Neural progenitor cell (in vitro differentiated cells): ENCODE measurements around the gene LTB. TPM values are rescaled to one million over a fixed set of nuclear protein-coding genes. Genes with fewer than 3 reads are reported as not detected.

Source experiments
- DNase-seq: peaks from one replicate; pipeline ENCODE4 v3.0.0-alpha.2; 2016; ENCODE audit warnings: low spot score
- H2AFZ ChIP-seq: fragments of 200-600 bp; sonication (generic); replicated peaks from 2 replicates; pipeline ENCODE4 v1.6.1; 2016; ENCODE audit warnings: antibody characterized with exemption
- H3F3A ChIP-seq: fragments of 200-600 bp; sonication (generic); 2 replicates; pipeline ENCODE4 v1.6.1; 2016; ENCODE audit warnings: antibody characterized with exemption, low read depth
- H3K27ac ChIP-seq: fragments of 200-600 bp; sonication (generic); 2 replicates; pipeline ENCODE4 v1.5.1; 2016; ENCODE audit warnings: mild to moderate bottlenecking
- H3K27me3 ChIP-seq: fragments of 200-600 bp; sonication (generic); 2 replicates; pipeline ENCODE4 v1.6.1; 2016; ENCODE audit warnings: mild to moderate bottlenecking, moderate library complexity
- H3K36me3 ChIP-seq: fragments of 200-600 bp; sonication (generic); 2 replicates; pipeline ENCODE4 v1.5.1; 2016
- H3K4me1 ChIP-seq: fragments of 200-600 bp; sonication (generic); 2 replicates; pipeline ENCODE4 v1.6.1; 2016; ENCODE audit warnings: mixed run types
- H3K4me2 ChIP-seq: fragments of 200-600 bp; sonication (generic); 2 replicates; pipeline ENCODE4 v1.6.1; 2016
- H3K4me3 ChIP-seq: fragments of 200-600 bp; sonication (generic); 2 replicates; pipeline ENCODE4 v1.5.1; 2016
- H3K79me2 ChIP-seq: fragments of 200-600 bp; sonication (generic); 2 replicates; pipeline ENCODE4 v1.6.1; 2016; ENCODE audit warnings: low read depth
- H3K9ac ChIP-seq: fragments of 200-600 bp; sonication (generic); 2 replicates; pipeline ENCODE4 v1.6.1; 2016
- H3K9me3 ChIP-seq: fragments of 200-600 bp; sonication (generic); 2 replicates; pipeline ENCODE4 v1.5.1; 2016; ENCODE audit warnings: low read depth
- H4K20me1 ChIP-seq: fragments of 200-600 bp; sonication (generic); 2 replicates; pipeline ENCODE4 v1.6.1; 2016; ENCODE audit warnings: low read depth
- H3K27ac Mint-ChIP-seq: 3 replicates; pipeline ENCODE4 v1.8.0; 2021; ENCODE audit warnings: mixed read lengths
- H3K27me3 Mint-ChIP-seq: 2 replicates; pipeline ENCODE4 v1.8.0; 2022; ENCODE audit warnings: low read depth, mild to moderate bottlenecking, inconsistent platforms, moderate library complexity, mixed read lengths; ENCODE audit not compliant: insufficient read depth
- H3K36me3 Mint-ChIP-seq: 3 replicates; pipeline ENCODE4 v1.8.0; 2021; ENCODE audit warnings: mixed read lengths
- H3K4me1 Mint-ChIP-seq: 3 replicates; pipeline ENCODE4 v1.8.0; 2021; ENCODE audit warnings: mixed read lengths
- H3K4me3 Mint-ChIP-seq: 3 replicates; pipeline ENCODE4 v1.8.0; 2021; ENCODE audit warnings: mild to moderate bottlenecking, moderate library complexity, mixed read lengths
- H3K9me3 Mint-ChIP-seq: 3 replicates; pipeline ENCODE4 v1.8.0; 2020; ENCODE audit warnings: mixed read lengths
- CTCF ChIP-seq: fragments of 200-600 bp; sonication (generic); IDR thresholded peaks from 2 replicates; pipeline ENCODE4 v1.5.1; 2017; ENCODE audit warnings: antibody characterized with exemption, mild to moderate bottlenecking
- EZH2 ChIP-seq: fragments of 200-600 bp; sonication (generic); IDR thresholded peaks from 2 replicates; pipeline ENCODE4 v1.6.1; 2017; ENCODE audit warnings: antibody characterized with exemption, mild to moderate bottlenecking, moderate library complexity
- EZH2phosphoT487 ChIP-seq: fragments of 200-600 bp; sonication (generic); IDR thresholded peaks from 2 replicates; pipeline ENCODE4 v1.6.1; 2017; ENCODE audit warnings: antibody characterized with exemption
- total RNA-seq: library from RNA; depleted of rRNA; stranded (reverse); fragments of >200 nt; gene quantifications from 2 replicates; pipeline ENCODE4 v1.2.3, GENCODE V29; 2015; ENCODE audit warnings: low replicate concordance

LTB gene
- total RNA-seq, 1 donor from 2014 or later: not detected

- Histone ChIP-seq H3K27me3 (no peaks in the 10 kb centered on the region), H3K36me3 (no peaks in the 10 kb centered on the region), H2AFZ (no peak within 1 kb of the TSS), H3K4me3 (no peak within 1 kb of the TSS), H3F3A (no peaks in the 10 kb centered on the region), H3K27ac (no peak within 1 kb of the TSS), H3K9me3 (no peaks in the 10 kb centered on the region), H4K20me1 (no peaks in the 10 kb centered on the region), H3K4me1 (peaks cover 6% of the 10 kb centered on the region), H3K4me2 (no peak within 1 kb of the TSS), H3K79me2 (no peaks in the 10 kb centered on the region), H3K9ac (no peak within 1 kb of the TSS)
- TF ChIP-seq EZH2phosphoT487 (no peak), EZH2 (no peak)
- Mint-ChIP-seq H3K27ac (no peak within 1 kb of the TSS), H3K4me1 (peaks cover 15% of the 10 kb centered on the region), H3K27me3 (peaks cover 17% of the 10 kb centered on the region), H3K36me3 (no peaks in the 10 kb centered on the region), H3K4me3 (no peak within 1 kb of the TSS), H3K9me3 (no peaks in the 10 kb centered on the region)
- no peak for DNase-seq
Measured at GRCh38 chr6:31572041-31572911, 9.9 kb downstream of the LTB start, which contains the start of gene LTA. Gene LTA (plus strand): TSS chr6:31572289. CDS start chr6:31572743, 454 bp downstream.

GRCh38 chr6:31569861-31570536, 12.2 kb downstream of the LTB start:
- H3K36me3 Mint-ChIP-seq: no peaks in the 10 kb centered on the region
- no peak overlapping the region for H3K27ac ChIP-seq
- no peaks in the 10 kb centered on the region for H3K79me2 ChIP-seq
- H3K4me3 Mint-ChIP-seq: no peak overlapping the region
- peaks cover 14% of the 10 kb centered on the region for H3K27me3 Mint-ChIP-seq
- H3K4me3 ChIP-seq: no peak overlapping the region
- TF ChIP-seq CTCF (no peak), EZH2phosphoT487 (no peak), EZH2 (no peak)
- H3K36me3 ChIP-seq: no peaks in the 10 kb centered on the region
- no peaks in the 10 kb centered on the region for H3K9me3 Mint-ChIP-seq
- no peak overlapping the region for H2AFZ ChIP-seq
- no peak overlapping the region for H3K9ac ChIP-seq
- H3K4me2 ChIP-seq: no peak overlapping the region
- no peaks in the 10 kb centered on the region for H3K27me3 ChIP-seq
- no peaks in the 10 kb centered on the region for H3K9me3 ChIP-seq
- H4K20me1 ChIP-seq: no peaks in the 10 kb centered on the region
- H3K4me1 ChIP-seq: peaks cover 6% of the 10 kb centered on the region
- no peak overlapping the region for H3K27ac Mint-ChIP-seq
- H3K4me1 Mint-ChIP-seq: peaks cover 15% of the 10 kb centered on the region
- DNase-seq: no peak
- H3F3A ChIP-seq: no peaks in the 10 kb centered on the region

GRCh38 chr6:31568537-31568961, 13.7 kb downstream of the LTB start:
- H3K9me3 Mint-ChIP-seq: no peaks in the 10 kb centered on the region

More at GRCh38 chr6:31568537-31568961, 13.7 kb downstream of the LTB start:
- Histone ChIP-seq H3K9ac (no peak overlapping the region), H3K27me3 (no peaks in the 10 kb centered on the region), H3K36me3 (no peaks in the 10 kb centered on the region), H3K9me3 (no peaks in the 10 kb centered on the region), H3K4me1 (peaks cover 6% of the 10 kb centered on the region), H2AFZ (no peak overlapping the region), H3K4me2 (no peak overlapping the region), H3K27ac (no peak overlapping the region), H3K4me3 (no peak overlapping the region), H3K79me2 (no peaks in the 10 kb centered on the region), H4K20me1 (no peaks in the 10 kb centered on the region), H3F3A (no peaks in the 10 kb centered on the region)
- Mint-ChIP-seq H3K27ac (no peak overlapping the region), H3K36me3 (no peaks in the 10 kb centered on the region), H3K4me1 (peaks cover 15% of the 10 kb centered on the region), H3K27me3 (peaks cover 12% of the 10 kb centered on the region), H3K4me3 (no peak overlapping the region)
- no peak for TF ChIP-seq CTCF
- TF ChIP-seq EZH2phosphoT487: no peak
- no peak for TF ChIP-seq EZH2
- DNase-seq: no peak
